Cortex of kidney (tissue), 1 donor: ENCODE data around the gene CD300LF.

ENCODE experiments used
- DNase-seq: peaks from one replicate; lab custom pipeline; 2025; lab: John Stamatoyannopoulos, UW

The CD300LF gene

GRCh38 chr17:74745548-74746177, 32.9 kb upstream of the CD300LF start:
- DNase-seq: no peak

DNA sequence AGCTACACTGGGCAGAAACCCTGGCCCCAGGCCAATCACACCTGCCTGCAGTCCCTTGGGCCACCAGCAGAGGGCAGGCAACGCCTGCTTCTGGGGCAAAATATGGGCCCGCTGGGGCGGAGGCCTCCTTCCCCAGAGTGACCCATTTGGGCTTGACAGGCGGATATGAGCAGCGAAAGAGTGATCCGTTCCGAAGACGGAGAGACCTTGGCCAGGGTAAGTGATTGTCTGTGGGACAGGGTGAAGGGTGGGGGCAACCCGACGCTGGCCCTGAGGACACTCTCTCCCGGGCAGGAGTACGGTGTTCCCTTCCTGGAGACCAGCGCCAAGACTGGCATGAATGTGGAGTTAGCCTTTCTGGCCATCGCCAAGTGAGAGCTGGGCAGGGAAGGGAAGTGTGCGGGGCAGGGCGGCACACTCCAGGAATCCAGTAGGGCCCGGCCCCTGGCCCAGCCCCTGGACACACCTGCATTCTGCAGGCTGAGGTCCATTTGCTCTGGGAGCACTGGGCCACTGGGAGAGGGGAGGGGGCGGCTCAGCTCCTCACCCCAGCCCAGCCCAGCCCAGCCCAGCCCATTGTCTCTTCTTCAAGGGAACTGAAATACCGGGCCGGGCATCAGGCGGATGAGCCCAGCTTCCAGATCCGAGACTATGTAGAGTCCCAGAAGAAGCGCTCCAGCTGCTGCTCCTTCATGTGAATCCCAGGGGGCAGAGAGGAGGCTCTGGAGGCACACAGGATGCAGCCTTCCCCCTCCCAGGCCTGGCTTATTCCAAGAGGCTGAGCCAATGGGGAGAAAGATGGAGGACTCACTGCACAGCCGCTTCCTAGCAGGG, 32.2 kb upstream of the CD300LF start:
- DNase-seq: no peak

- no peak for DNase-seq
Observed at GRCh38 chr17:74744349-74744713, 31.6 kb upstream of the CD300LF start.

DNA sequence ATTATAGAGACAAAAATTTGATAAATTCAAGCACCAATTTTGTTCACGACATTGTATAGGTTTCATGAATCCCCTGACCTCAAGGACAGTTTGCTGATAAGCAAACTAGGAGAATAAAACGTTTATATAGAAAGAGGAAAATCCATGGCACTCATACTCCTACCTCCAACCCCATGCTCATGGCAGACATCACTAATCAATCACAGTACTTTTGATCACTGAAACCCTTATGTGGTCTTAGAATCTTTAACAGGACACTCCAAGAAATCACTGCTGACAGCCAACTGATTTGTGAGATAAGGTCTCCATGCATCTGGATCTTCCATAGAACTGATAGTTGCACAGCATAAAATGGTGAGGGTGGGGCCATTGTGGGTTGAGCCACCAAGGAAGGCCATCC, 31.0 kb upstream of the CD300LF start:
- DNase-seq: no peak

DNA sequence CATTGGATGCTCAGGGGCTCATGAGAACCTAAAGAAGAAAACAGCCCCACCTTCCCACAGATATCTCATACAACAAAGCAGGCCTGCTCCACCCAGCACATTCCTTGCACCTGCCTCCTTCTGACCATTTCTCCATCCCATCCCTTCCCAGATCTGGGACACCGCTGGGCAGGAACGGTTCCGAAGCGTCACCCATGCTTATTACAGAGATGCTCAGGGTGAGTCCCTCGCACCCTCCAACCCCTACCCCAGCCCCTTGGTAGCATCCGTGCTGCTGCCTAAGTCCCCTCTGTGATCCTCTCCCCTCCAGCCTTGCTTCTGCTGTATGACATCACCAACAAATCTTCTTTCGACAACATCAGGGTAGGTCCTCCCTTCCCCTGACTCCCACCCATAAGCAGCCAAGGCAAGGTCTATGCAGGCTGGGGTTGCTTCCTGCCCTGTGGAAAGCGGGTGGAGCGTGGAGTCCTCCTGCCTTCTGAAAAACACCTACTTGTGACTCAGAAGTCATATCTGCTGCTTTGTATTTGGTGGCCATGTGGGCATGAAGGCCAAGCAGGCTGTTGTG, 30.3 kb upstream of the CD300LF start:
- no peak for DNase-seq

DNA sequence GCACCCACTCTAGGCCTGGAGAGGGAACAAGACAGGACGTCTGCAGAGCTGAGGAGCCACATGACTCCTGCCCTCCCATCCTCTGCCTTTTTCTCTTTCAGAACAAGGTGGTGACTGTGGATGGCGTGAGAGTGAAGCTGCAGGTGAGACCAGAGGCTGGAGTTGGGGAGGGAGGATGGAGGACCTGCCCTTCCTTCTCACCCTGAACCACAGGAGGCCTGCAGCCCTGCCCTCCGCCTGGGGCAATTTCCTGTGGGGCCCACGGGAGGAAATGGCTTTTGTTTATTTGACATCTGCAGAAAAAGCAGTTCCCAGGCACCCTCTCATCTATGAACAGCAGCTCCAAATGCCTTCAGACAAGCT, 29.4 kb upstream of the CD300LF start:
- DNase-seq: no peak

DNA sequence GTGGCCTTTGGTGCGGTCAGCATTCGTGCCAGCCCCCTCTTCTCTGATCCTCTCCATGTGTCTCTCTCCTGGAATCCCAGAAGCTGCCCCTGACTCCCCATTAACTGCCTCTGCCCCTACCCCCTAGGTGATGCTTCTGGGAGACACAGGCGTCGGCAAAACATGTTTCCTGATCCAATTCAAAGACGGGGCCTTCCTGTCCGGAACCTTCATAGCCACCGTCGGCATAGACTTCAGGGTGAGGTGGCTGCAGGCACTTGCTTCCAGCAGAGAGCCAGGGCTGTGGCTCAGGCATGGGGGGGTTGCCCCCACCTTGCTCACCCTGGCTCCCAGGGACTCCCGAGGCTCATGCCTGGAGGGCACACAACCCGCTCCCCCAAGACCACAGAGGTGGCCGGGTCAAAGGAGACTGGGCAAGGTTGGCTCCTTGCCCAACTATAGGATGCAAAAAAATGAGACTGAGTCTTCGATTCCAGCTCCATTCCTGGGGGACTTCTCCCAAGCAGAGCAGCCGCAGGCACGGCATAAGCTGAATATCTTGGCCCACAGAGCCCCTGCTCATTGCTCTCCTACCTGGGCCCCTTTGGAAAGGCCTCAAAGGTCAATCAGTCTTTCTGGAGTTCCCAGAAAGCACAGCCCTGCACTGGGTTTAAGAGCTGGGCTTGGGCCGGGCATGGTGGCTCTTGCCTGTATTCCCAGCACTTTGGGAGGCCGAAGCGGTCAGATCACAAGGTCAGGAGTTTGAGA, 28.1 kb upstream of the CD300LF start:
- DNase-seq: no peak

DNA sequence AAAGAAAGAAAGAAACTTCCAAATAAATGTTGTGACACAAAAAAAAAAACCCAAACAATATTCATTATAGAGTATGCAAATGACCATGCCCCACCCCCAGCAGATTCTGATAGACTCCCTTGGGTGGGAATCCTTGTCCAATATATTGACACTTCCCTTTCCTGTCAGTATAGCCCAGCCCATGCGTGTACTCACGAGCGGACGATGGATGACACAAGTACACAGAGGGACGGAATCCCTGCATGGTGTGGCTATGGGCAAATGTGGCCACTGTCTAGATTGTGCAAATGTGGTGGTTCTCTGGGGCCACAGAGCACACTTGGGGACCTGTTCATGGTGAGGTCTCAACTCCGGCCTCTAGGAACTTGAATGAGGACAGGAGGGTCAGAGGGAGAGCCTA, 27.4 kb upstream of the CD300LF start:
- DNase-seq: no peak

DNA sequence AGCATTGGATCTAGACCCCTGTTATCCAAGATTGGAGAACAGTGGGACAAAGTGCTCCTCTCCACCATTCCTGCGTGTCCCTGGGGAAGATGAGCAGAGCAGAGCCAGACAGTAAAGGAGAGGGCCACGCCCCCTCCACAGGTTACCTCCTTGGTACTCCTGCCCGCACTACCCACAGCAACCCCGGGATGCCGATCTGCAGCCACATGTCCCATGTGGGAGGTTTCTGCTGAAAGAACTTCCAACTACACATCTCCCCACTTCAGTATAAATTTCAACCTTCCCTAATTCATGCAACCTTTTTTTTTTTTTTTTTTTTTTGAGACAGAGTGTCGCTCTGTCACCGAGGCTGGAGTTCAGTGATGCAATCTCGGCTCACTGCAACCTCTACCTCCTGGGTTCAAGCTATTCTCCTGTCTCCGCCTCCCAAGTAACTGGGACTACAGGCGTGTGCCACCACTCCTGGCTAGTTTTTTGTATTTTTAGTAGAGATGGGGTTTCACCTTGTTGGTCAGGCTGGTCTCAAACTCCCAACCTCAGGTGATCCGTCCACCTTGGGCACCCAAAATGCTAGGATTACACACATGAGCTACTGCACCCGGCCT, 26.6 kb upstream of the CD300LF start:
- DNase-seq: no peak

DNA sequence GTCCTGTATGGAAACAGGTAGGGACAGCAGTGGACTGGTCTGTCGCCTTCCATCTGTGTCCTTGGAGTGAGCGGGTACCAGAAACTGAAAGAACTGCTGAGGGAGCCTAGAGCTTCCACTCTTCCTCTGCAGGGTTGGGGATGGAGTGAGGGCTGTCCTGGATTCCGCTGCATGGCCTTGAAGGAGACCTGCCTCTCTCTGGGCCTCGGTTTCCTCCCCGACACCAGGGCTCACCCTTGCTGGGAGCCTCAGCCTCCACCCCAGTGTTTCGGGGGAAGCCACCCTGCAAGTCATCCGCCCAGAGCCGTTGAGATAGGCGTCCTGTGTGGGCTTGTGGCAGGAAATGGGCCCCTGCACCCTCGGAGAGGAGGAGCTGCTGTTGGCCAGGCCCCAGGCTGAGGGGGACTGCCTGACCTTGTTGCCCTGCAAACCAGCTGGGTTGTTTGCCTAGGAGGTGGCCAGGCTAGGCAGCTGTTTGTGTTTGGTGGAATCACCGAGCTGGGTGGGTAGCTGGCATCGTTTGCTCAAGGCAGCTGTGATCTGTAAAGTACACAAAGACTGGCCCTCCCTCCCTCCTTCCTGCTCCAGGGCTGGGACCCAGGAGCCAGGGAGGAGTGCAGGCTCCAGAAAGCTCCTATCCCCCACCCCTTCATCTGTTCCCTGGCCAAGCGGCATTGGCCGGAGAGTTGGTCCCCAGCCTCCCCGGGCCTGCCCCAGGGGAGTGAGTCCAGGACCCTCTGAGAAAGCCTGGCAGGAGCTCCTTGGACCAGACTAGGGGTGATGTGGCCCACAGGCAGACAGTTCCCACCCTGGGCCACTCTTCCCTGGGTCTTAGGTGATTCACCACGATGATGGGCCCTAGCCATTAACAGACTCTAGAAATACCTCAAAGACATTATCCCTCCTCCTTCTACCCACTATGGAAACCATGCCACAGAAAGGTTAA, 25.6 kb upstream of the CD300LF start:
- DNase-seq: no peak

DNA sequence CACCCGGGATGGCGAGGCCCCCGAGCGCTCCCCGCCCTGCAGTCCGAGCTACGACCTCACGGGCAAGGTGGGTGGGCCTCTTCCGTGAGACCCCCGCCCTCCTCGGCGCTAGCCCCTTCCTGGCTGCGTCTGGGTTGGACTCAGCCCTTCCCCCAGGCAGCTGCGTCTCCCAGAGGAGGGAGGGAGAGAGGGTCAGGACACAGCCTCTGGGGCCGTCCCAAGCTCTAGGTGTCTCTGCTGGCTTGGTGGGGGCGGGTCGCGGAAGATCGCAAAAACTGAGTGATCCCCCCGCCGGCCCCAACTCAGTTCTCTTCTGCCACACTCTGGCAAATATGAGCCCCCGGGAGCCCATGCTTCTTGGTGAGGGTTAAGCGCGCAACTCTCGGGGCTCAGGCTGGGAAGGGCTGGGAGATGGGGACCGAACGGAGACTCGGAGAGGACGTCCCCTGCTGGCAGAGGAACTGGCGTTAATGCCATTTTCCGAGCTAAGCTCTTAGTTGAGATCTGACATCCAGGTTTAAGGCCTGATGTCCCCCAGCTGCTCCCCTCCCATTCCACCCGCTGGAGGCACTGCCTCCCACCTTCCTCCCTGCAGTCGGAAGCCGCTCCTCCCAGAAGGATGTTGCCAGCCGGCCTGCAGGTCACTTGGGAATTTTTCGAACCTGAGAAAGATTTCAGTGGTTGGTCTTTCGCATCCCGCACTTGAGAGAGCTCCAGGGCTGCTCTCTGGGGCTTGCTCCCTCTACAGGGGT, 24.8 kb upstream of the CD300LF start:
- DNase-seq: no peak

DNA sequence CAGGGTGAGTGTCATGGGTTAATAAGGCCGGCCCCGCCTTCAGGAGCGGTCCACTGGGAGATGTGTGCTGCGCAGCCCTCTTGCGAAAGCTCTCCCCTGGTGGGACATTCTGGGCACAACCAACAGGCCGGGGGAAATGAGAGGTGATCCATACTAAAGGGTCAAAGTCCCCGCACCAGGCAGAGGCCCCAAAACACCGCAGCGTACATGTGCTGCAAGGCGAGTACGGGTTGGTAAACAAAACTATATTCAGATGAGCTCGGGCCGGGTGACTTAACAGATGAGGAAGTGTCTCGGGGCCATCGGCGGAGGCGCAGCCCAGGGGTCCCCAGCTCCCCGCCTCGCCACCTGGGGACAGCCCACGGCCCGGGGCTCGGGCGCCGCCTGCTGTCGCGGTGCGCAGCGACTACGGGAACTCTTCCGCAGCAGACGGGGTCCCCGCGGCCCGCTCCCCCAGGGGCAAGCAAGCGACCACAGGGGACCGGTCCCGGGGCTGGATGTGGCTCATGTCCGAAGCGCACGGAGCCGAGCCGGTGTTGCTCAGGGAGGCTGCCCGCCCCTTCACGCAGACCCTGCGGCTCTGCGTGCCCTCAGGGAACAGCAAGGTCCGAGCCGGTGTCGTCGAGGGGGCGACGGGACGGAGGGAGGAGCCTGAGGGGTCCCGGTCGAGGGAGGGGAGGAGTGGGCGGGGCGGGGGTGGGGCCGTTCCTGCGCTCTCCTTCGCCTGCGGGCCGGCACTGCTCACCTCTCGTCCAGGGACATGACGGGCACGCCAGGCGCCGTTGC, 24.0 kb upstream of the CD300LF start, which contains the start of gene RAB37:
Gene RAB37 (plus strand): TSS at position 744 of the 786 bp plus-strand sequence. CDS start 17 bp downstream, at position 761.
- no peak for DNase-seq

- DNase-seq: no peak
Observed at GRCh38 chr17:74734256-74734655, 21.5 kb upstream of the CD300LF start.

GRCh38 chr17:74733365-74734122, 20.8 kb upstream of the CD300LF start:
- no peak for DNase-seq

- no peak for DNase-seq
Observed at GRCh38 chr17:74732042-74732867, 19.5 kb upstream of the CD300LF start.

- no peak for DNase-seq
Observed at GRCh38 chr17:74731347-74731605, 18.6 kb upstream of the CD300LF start.

- no peak for DNase-seq
Observed at GRCh38 chr17:74730491-74731346, 18.0 kb upstream of the CD300LF start.
